Naive thymus-derived CD8-positive, alpha-beta T cell (primary cell): ENCODE data around the gene CCDC13. TPM values are rescaled to one million over a fixed set of nuclear protein-coding genes. Genes with fewer than 3 reads are reported as not detected.

Source experiments
- ATAC-seq, 2 donors: fragments of 150-1000 bp; cut with Tn5 transposase in 1 of 2; sonication (Bioruptor Pico), chemical (Tn5 transposase) in 1 of 2; 1 replicate in 1 of 2; 2 replicates in 1 of 2; pipeline ENCODE4 v1.10.0; 2021; ENCODE audit warnings: mild to moderate bottlenecking in 2 of 2, moderate library complexity in 2 of 2
- POLR2A ChIA-PET: fragments of 350-600 bp; sonication (Branson Sonifier 250); formaldehyde crosslinking; loops from one replicate; lab custom pipeline; 2021; ENCODE audit warnings: antibody characterized with exemption; lab: Charles Lee
- DNase-seq, 10 donors: peaks; one replicate each; pipeline versions ENCODE4 v3.0.0 to v3.0.0-alpha.2; 2020 to 2022
- H3K27ac Mint-ChIP-seq, 10 donors: one replicate each; pipeline ENCODE4 v1.8.0; 2020 to 2022; ENCODE audit warnings: mild to moderate bottlenecking in 10 of 10, mixed read lengths in 10 of 10, moderate library complexity in 4 of 10, inconsistent platforms in 1 of 10
- H3K27me3 Mint-ChIP-seq, 5 donors: one replicate each; pipeline ENCODE4 v1.8.0; 2021 to 2022; ENCODE audit warnings: mixed read lengths in 5 of 5
- H3K36me3 Mint-ChIP-seq, 3 donors: one replicate each; pipeline ENCODE4 v1.8.0; 2020 to 2022; ENCODE audit warnings: mixed read lengths in 3 of 3, mild to moderate bottlenecking in 2 of 3, inconsistent platforms in 1 of 3
- H3K4me1 Mint-ChIP-seq, 4 donors: one replicate each; pipeline ENCODE4 v1.8.0; 2021 to 2022; ENCODE audit warnings: mixed read lengths in 4 of 4
- H3K4me3 Mint-ChIP-seq, 10 donors: one replicate each; pipeline ENCODE4 v1.8.0; 2020 to 2022; ENCODE audit warnings: mild to moderate bottlenecking in 10 of 10, mixed read lengths in 10 of 10, moderate library complexity in 6 of 10, inconsistent platforms in 1 of 10
- H3K9me3 Mint-ChIP-seq, 9 donors: one replicate each; pipeline ENCODE4 v1.8.0; 2020 to 2022; ENCODE audit warnings: mixed read lengths in 9 of 9, mild to moderate bottlenecking in 3 of 9, inconsistent platforms in 1 of 9, moderate library complexity in 1 of 9
- polyA plus RNA-seq, 3 donors: library from polyadenylated mRNA; unstranded; fragments of 300-500 nt; fragmentation: Illumina TruSeq; gene quantifications; one replicate each; pipeline ENCODE4 v1.2.3, GENCODE V29; 2021
- total RNA-seq, 8 experiments: library from RNA in 2 of 8; stranded (reverse) in 2 of 8; gene quantifications; one replicate each; pipeline ENCODE4 v1.2.3 and lab custom pipeline; 2021 to 2026

Gene CCDC13
- total and polyA plus RNA-seq, 5 experiments from 2014 or later = 0.73 to 0.88 TPM; not detected in 3

- Mint-ChIP-seq H3K4me1 (peaks cover 0 to 5% (median 0%) of the 10 kb centered on the region in 4 donors), H3K9me3 (no peaks in the 10 kb centered on the region), H3K4me3 (no peak overlapping the region), H3K27ac (no peak overlapping the region), H3K36me3 (no peaks in the 10 kb centered on the region), H3K27me3 (peaks cover 0 to 12% (median 5%) of the 10 kb centered on the region in 5 donors)
- ATAC-seq = no peak
- POLR2A ChIA-PET = interaction anchor here (0.6 kb wide), 1 partner anchor 185 kb away, joined by 3 read pairs; no protein-coding TSS in a partner anchor
- no peak for DNase-seq
These were observed 10.9 kb downstream of the CCDC13 start for GRCh38 chr3:42762046-42762724.

- no peak overlapping the region for H3K4me3 Mint-ChIP-seq
- peaks cover 0 to 19% (median 7%) of the 10 kb centered on the region in 5 donors for H3K27me3 Mint-ChIP-seq
- DNase-seq (no peak), ATAC-seq (no peak)
- peaks cover 0 to 7% (median 2%) of the 10 kb centered on the region in 4 donors for H3K4me1 Mint-ChIP-seq
- no peaks in the 10 kb centered on the region for H3K36me3 Mint-ChIP-seq
- no peaks in the 10 kb centered on the region for H3K9me3 Mint-ChIP-seq
- POLR2A ChIA-PET = interaction anchor here (0.6 kb wide), 1 partner anchor 155 kb away, joined by 3 read pairs; no protein-coding TSS in a partner anchor
- H3K27ac Mint-ChIP-seq = peak overlapping the region in 1 of 10 donors; percentile 66
These were observed 14.9 kb downstream of the CCDC13 start for GRCh38 chr3:42758126-42758525.

GRCh38 chr3:42756681-42757213 lies 16.3 kb downstream of the CCDC13 start:
- H3K27me3 Mint-ChIP-seq = peaks cover 0 to 19% (median 7%) of the 10 kb centered on the region in 5 donors

GRCh38 chr3:42755681-42756578 lies 17.1 kb downstream of the CCDC13 start:
- POLR2A ChIA-PET = no interaction called here
- H3K36me3 Mint-ChIP-seq = no peaks in the 10 kb centered on the region
- ATAC-seq (peak; percentile 44 to 59), DNase-seq (no peak)
- no peak overlapping the region for H3K4me3 Mint-ChIP-seq
- no peak overlapping the region for H3K27ac Mint-ChIP-seq
- peaks cover 0 to 19% (median 7%) of the 10 kb centered on the region in 5 donors for H3K27me3 Mint-ChIP-seq
- no peaks in the 10 kb centered on the region for H3K9me3 Mint-ChIP-seq
- H3K4me1 Mint-ChIP-seq = peaks cover 0 to 3% (median 2%) of the 10 kb centered on the region in 4 donors

More at GRCh38 chr3:42756681-42757213, 16.3 kb downstream of the CCDC13 start:
- DNase-seq = no peak
- Mint-ChIP-seq H3K9me3 (no peaks in the 10 kb centered on the region), H3K4me3 (no peak overlapping the region), H3K27ac (no peak overlapping the region), H3K4me1 (peaks cover 0 to 4% (median 2%) of the 10 kb centered on the region in 4 donors), H3K36me3 (no peaks in the 10 kb centered on the region)
- POLR2A ChIA-PET = no interaction called here
- no peak for ATAC-seq

- POLR2A ChIA-PET = no interaction called here
- Mint-ChIP-seq H3K9me3 (no peaks in the 10 kb centered on the region), H3K36me3 (no peaks in the 10 kb centered on the region), H3K4me1 (peaks cover 0 to 5% (median 3%) of the 10 kb centered on the region in 4 donors), H3K4me3 (no peak overlapping the region), H3K27ac (no peak overlapping the region), H3K27me3 (peaks cover 0 to 16% (median 5%) of the 10 kb centered on the region in 5 donors)
- no peak for DNase-seq
- no peak for ATAC-seq
These were observed 19.3 kb downstream of the CCDC13 start for GRCh38 chr3:42753757-42754156.

- POLR2A ChIA-PET = no interaction called here
- Mint-ChIP-seq H3K4me1 (peaks cover 1 to 12% (median 7%) of the 10 kb centered on the region in 4 donors), H3K4me3 (no peak overlapping the region), H3K27ac (no peak overlapping the region), H3K36me3 (no peaks in the 10 kb centered on the region), H3K9me3 (no peaks in the 10 kb centered on the region), H3K27me3 (peaks cover 0 to 8% (median 2%) of the 10 kb centered on the region in 5 donors)
- ATAC-seq = no peak
- no peak for DNase-seq
These were observed 20.1 kb downstream of the CCDC13 start for GRCh38 chr3:42752961-42753360.

- ATAC-seq = no peak
- H3K4me3 Mint-ChIP-seq = no peak overlapping the region
- H3K27ac Mint-ChIP-seq = no peak overlapping the region
- peaks cover 1 to 17% (median 13%) of the 10 kb centered on the region in 4 donors for H3K4me1 Mint-ChIP-seq
- H3K27me3 Mint-ChIP-seq = peaks cover 0 to 7% (median 2%) of the 10 kb centered on the region in 5 donors
- no peaks in the 10 kb centered on the region for H3K36me3 Mint-ChIP-seq
- no peaks in the 10 kb centered on the region for H3K9me3 Mint-ChIP-seq
- DNase-seq = no peak
- POLR2A ChIA-PET = no interaction called here
These were observed 20.6 kb downstream of the CCDC13 start for GRCh38 chr3:42752441-42752840.

GRCh38 chr3:42751609-42752008 lies 21.4 kb downstream of the CCDC13 start:
- no peak overlapping the region for H3K27ac Mint-ChIP-seq
- no peaks in the 10 kb centered on the region for H3K36me3 Mint-ChIP-seq

GRCh38 chr3:42750834-42751233 lies 22.2 kb downstream of the CCDC13 start:
- ATAC-seq (no peak), DNase-seq (no peak)
- no peaks in the 10 kb centered on the region for H3K36me3 Mint-ChIP-seq
- no peak overlapping the region for H3K27ac Mint-ChIP-seq
- H3K9me3 Mint-ChIP-seq = no peaks in the 10 kb centered on the region
- H3K27me3 Mint-ChIP-seq = no peaks in the 10 kb centered on the region
- H3K4me3 Mint-ChIP-seq = no peak overlapping the region
- POLR2A ChIA-PET = no interaction called here
- H3K4me1 Mint-ChIP-seq = peaks cover 1 to 23% (median 15%) of the 10 kb centered on the region in 4 donors

More at GRCh38 chr3:42751609-42752008, 21.4 kb downstream of the CCDC13 start:
- Mint-ChIP-seq H3K27me3 (peaks cover 0 to 2% (median 0%) of the 10 kb centered on the region in 5 donors), H3K4me3 (no peak overlapping the region), H3K9me3 (no peaks in the 10 kb centered on the region), H3K4me1 (peaks cover 1 to 22% (median 15%) of the 10 kb centered on the region in 4 donors)
- DNase-seq (no peak), ATAC-seq (no peak)
- POLR2A ChIA-PET = no interaction called here

- Mint-ChIP-seq H3K9me3 (no peaks in the 10 kb centered on the region), H3K36me3 (no peaks in the 10 kb centered on the region), H3K4me1 (peaks cover 0 to 20% (median 14%) of the 10 kb centered on the region in 4 donors), H3K27me3 (no peaks in the 10 kb centered on the region), H3K4me3 (no peak overlapping the region), H3K27ac (peak overlapping the region in 2 of 10 donors; percentile 4 to 82)
- DNase-seq (no peak), ATAC-seq (no peak)
- POLR2A ChIA-PET = no interaction called here
These were observed 23.3 kb downstream of the CCDC13 start for GRCh38 chr3:42749753-42750231.

GRCh38 chr3:42749025-42749752 lies 23.9 kb downstream of the CCDC13 start:
- Mint-ChIP-seq H3K4me3 (no peak overlapping the region), H3K27ac (peak overlapping the region in 1 of 10 donors; percentile 83), H3K27me3 (no peaks in the 10 kb centered on the region), H3K4me1 (peaks cover 0 to 20% (median 15%) of the 10 kb centered on the region in 4 donors), H3K36me3 (no peaks in the 10 kb centered on the region), H3K9me3 (no peaks in the 10 kb centered on the region)
- no peak for ATAC-seq
- DNase-seq = peak in 1 of 10 donors; percentile 12
- POLR2A ChIA-PET = no interaction called here

GRCh38 chr3:42747581-42747980 lies 25.5 kb downstream of the CCDC13 start:
- ATAC-seq (peak; percentile 42 to 75), DNase-seq (peak in 2 of 10 donors; percentile 12 to 19)
- H3K27me3 Mint-ChIP-seq = no peaks in the 10 kb centered on the region
- H3K36me3 Mint-ChIP-seq = no peaks in the 10 kb centered on the region
- POLR2A ChIA-PET = interaction anchor here (0.7 kb wide), 1 partner anchor 229 kb away, joined by 3 read pairs; no protein-coding TSS in a partner anchor
- peak overlapping the region in 6 of 10 donors; percentile 51 to 84 (median 60) for H3K27ac Mint-ChIP-seq
- H3K4me1 Mint-ChIP-seq = peaks cover 0 to 20% (median 15%) of the 10 kb centered on the region in 4 donors
- H3K9me3 Mint-ChIP-seq = no peaks in the 10 kb centered on the region
- no peak overlapping the region for H3K4me3 Mint-ChIP-seq
